OCI-LY7 (cell line): ENCODE results near the gene LRRC4C. TPM values are rescaled to one million over a fixed set of nuclear protein-coding genes. Genes with fewer than 3 reads are reported as not detected.

Experiments
- BruUV-seq: library from RNA; stranded (reverse); fragments of 400-500 nt; replicated peaks from 2 replicates; lab custom pipeline; 2021; lab: Mats Ljungman, UMichigan
- CTCF ChIA-PET: fragments of 300-600 bp; sonication (Branson Sonifier 250); formaldehyde crosslinking; loops from one replicate; lab custom pipeline; 2022; ENCODE audit warnings: antibody characterized with exemption; ENCODE audit not compliant: unreplicated experiment; lab: Charles Lee
- POLR2A ChIA-PET: fragments of 300-600 bp; sonication (Branson Sonifier 250); formaldehyde crosslinking; loops from one replicate; lab custom pipeline; 2022; ENCODE audit warnings: antibody characterized with exemption; lab: Charles Lee
- DNase-seq: peaks from one replicate; pipeline ENCODE4 v3.0.0-alpha.2; 2015; ENCODE audit warnings: low spot score
- H2AFZ ChIP-seq: fragments of 200-600 bp; sonication (generic), shearing (Covaris generic); 2 replicates; pipeline ENCODE4 v1.6.1; 2014; ENCODE audit warnings: mild to moderate bottlenecking, antibody characterized with exemption, low read length, moderate library complexity
- H3K27ac ChIP-seq: fragments of 200-600 bp; sonication (generic); 2 replicates; pipeline ENCODE4 v1.5.1; 2014; ENCODE audit warnings: mixed run types, low read depth, mild to moderate bottlenecking, moderate library complexity, low read length, inconsistent platforms; ENCODE audit not compliant: poor library complexity, severe bottlenecking
- H3K36me3 ChIP-seq: fragments of 200-600 bp; sonication (generic); 2 replicates; pipeline ENCODE4 v1.6.1; 2014; ENCODE audit warnings: mild to moderate bottlenecking, antibody characterized with exemption, low read length, moderate library complexity, mixed read lengths; ENCODE audit not compliant: insufficient read depth
- H3K4me1 ChIP-seq: fragments of 200-600 bp; sonication (generic); 2 replicates; pipeline ENCODE4 v1.5.1; 2014; ENCODE audit warnings: mild to moderate bottlenecking, low read length; ENCODE audit not compliant: insufficient read depth, poor library complexity, severe bottlenecking
- H3K4me2 ChIP-seq: fragments of 200-600 bp; sonication (generic); 2 replicates; pipeline ENCODE4 v1.6.1; 2014; ENCODE audit warnings: mild to moderate bottlenecking, low read length
- H3K4me3 ChIP-seq: fragments of 200-600 bp; sonication (generic); 2 replicates; pipeline ENCODE4 v1.5.1; 2014; ENCODE audit warnings: mild to moderate bottlenecking, low read depth, low read length; ENCODE audit not compliant: poor library complexity, severe bottlenecking
- H3K79me2 ChIP-seq: fragments of 200-600 bp; sonication (generic); 2 replicates; pipeline ENCODE4 v1.6.1; 2016; ENCODE audit warnings: low read depth, mild to moderate bottlenecking, low read length, moderate library complexity, mixed read lengths; ENCODE audit not compliant: insufficient read depth
- H3K9me2 ChIP-seq: fragments of 200-600 bp; sonication (generic); 2 replicates; pipeline ENCODE4 v1.6.1; 2016; ENCODE audit warnings: mild to moderate bottlenecking, low read length, mixed read lengths; ENCODE audit not compliant: insufficient read depth
- H3K9me3 ChIP-seq: fragments of 200-600 bp; sonication (generic); 2 replicates; pipeline ENCODE4 v1.6.1; 2014; ENCODE audit warnings: mild to moderate bottlenecking, mixed run types, low read length, mixed read lengths
- H4K20me1 ChIP-seq: fragments of 200-600 bp; sonication (generic); 2 replicates; pipeline ENCODE4 v1.6.1; 2014; ENCODE audit warnings: mild to moderate bottlenecking, antibody characterized with exemption, low read length, moderate library complexity, mixed read lengths; ENCODE audit not compliant: insufficient read depth
- EZH2phosphoT487 ChIP-seq: fragments of 200-600 bp; sonication (generic); IDR thresholded peaks from 2 replicates; pipeline ENCODE4 v1.6.1; 2018; ENCODE audit warnings: low read depth, borderline replicate concordance, mild to moderate bottlenecking, mixed run types, antibody characterized with exemption, low read length, moderate library complexity, mixed read lengths
- intact Hi-C: fragments of 100-400 bp; cut with micrococcal nuclease; formaldehyde crosslinking; loops from one replicate; pipeline ENCODE4 v1.10.0; 2022; ENCODE audit not compliant: unreplicated experiment
- total RNA-seq, 2 experiments: library from RNA; depleted of rRNA in 1 of 2; stranded (reverse); fragments of >200 nt in 1 of 2; shearing (Covaris generic) in 1 of 2; gene quantifications; 2 replicates each; pipeline ENCODE4 v1.2.3, GENCODE V29; 2014 to 2022
- TF ChIP-seq, protein P1 (sequence below): fragments of 200-600 bp; sonication (generic); conservative IDR thresholded peaks from 2 replicates; pipeline ENCODE4 v1.5.1; 2014; ENCODE audit warnings: mild to moderate bottlenecking, antibody characterized with exemption, low read length, moderate library complexity, mixed read lengths

Gene LRRC4C
- total RNA-seq, 2 experiments from 2014 or later: not detected

DNA sequence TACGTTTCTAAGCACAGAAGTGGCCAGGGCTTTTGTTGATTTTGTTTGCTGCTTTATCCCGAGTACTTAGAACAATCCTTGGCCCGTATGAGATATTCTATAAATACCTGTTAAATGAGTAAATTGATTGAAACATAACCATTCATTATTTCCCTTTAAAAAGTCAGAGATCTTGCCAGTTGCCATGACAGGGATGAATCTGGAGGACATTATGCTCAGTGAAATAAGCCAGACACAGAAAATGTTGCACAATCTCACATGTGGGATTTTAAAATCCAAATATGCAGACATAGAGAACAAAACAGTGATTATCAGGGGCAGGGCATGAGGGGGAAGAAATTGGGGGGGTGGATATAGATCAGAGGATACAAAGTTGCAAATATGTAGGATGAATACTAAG lies 1240.1 kb downstream of the LRRC4C start:
- Histone ChIP-seq H3K36me3 (no peaks in the 10 kb centered on the region), H3K4me3 (no peak overlapping the region), H3K9me2 (no peaks in the 10 kb centered on the region), H4K20me1 (no peaks in the 10 kb centered on the region), H3K79me2 (no peaks in the 10 kb centered on the region), H3K27ac (no peak overlapping the region), H3K4me2 (no peak overlapping the region), H3K4me1 (no peaks in the 10 kb centered on the region), H3K9me3 (no peaks in the 10 kb centered on the region), H2AFZ (no peak overlapping the region)
- CTCF ChIA-PET: no interaction called here
- POLR2A ChIA-PET: no interaction called here
- BruUV-seq: no TSS peak
- TF ChIP-seq EZH2phosphoT487: no peak
- TF ChIP-seq, protein P1, sequence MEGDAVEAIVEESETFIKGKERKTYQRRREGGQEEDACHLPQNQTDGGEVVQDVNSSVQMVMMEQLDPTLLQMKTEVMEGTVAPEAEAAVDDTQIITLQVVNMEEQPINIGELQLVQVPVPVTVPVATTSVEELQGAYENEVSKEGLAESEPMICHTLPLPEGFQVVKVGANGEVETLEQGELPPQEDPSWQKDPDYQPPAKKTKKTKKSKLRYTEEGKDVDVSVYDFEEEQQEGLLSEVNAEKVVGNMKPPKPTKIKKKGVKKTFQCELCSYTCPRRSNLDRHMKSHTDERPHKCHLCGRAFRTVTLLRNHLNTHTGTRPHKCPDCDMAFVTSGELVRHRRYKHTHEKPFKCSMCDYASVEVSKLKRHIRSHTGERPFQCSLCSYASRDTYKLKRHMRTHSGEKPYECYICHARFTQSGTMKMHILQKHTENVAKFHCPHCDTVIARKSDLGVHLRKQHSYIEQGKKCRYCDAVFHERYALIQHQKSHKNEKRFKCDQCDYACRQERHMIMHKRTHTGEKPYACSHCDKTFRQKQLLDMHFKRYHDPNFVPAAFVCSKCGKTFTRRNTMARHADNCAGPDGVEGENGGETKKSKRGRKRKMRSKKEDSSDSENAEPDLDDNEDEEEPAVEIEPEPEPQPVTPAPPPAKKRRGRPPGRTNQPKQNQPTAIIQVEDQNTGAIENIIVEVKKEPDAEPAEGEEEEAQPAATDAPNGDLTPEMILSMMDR: no peak
- no peak for DNase-seq
- intact Hi-C loops: no loop called here

- Histone ChIP-seq H4K20me1 (no peaks in the 10 kb centered on the region), H3K4me1 (no peaks in the 10 kb centered on the region), H3K9me3 (no peaks in the 10 kb centered on the region), H3K79me2 (no peaks in the 10 kb centered on the region), H3K4me3 (no peak overlapping the region), H3K9me2 (no peaks in the 10 kb centered on the region), H3K27ac (no peak overlapping the region), H2AFZ (no peak overlapping the region), H3K36me3 (no peaks in the 10 kb centered on the region), H3K4me2 (no peak overlapping the region)
- intact Hi-C loops: no loop called here
- POLR2A ChIA-PET: no interaction called here
- CTCF ChIA-PET: no interaction called here
- no peak for TF ChIP-seq EZH2phosphoT487
- TF ChIP-seq, protein P1: no peak
- no TSS peak for BruUV-seq
- no peak for DNase-seq
Measured at GRCh38 chr11:40215556-40215955, 1243.9 kb downstream of the LRRC4C start.

DNA sequence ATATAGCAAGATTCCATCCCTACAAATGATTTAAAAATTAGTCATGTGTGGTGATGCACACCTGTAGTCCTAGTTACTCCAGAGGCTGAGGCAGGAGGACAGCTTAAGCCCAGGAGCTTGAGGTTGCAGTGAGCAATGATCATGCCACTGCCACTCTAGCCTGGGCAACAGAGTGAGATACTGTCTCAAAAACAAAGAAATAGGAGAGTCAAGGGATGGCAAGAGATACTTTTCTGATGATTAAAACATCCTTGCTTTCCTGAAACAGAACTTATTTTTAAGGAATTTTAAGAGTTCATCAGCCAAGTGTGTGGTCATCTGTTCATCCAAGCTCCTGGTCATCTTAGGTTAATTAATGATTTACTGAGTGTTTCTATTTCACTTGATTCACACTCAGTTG lies 1252.0 kb downstream of the LRRC4C start:
- H3K36me3 ChIP-seq: no peaks in the 10 kb centered on the region
- H4K20me1 ChIP-seq: no peaks in the 10 kb centered on the region
- no peak for DNase-seq
- H3K4me1 ChIP-seq: no peaks in the 10 kb centered on the region
- H3K9me2 ChIP-seq: no peaks in the 10 kb centered on the region
- ChIA-PET POLR2A (no interaction called here), CTCF (no interaction called here)
- no TSS peak for BruUV-seq
- intact Hi-C loops: no loop called here
- no peak overlapping the region for H3K4me2 ChIP-seq
- no peaks in the 10 kb centered on the region for H3K79me2 ChIP-seq
- H2AFZ ChIP-seq: no peak overlapping the region
- H3K27ac ChIP-seq: no peak overlapping the region
- TF ChIP-seq, protein P1: no peak
- TF ChIP-seq EZH2phosphoT487: no peak
- H3K4me3 ChIP-seq: no peak overlapping the region
- H3K9me3 ChIP-seq: no peaks in the 10 kb centered on the region
